HG03378 (cell line): ENCODE data around the gene TEAD4.

ENCODE experiments used
- ATAC-seq: cut with Tn5 transposase; IDR thresholded peaks from one replicate; pipeline ENCODE4 v1.9.1; 2021; ENCODE audit warnings: mild to moderate bottlenecking, moderate library complexity; ENCODE audit not compliant: unreplicated experiment

The TEAD4 gene

DNA sequence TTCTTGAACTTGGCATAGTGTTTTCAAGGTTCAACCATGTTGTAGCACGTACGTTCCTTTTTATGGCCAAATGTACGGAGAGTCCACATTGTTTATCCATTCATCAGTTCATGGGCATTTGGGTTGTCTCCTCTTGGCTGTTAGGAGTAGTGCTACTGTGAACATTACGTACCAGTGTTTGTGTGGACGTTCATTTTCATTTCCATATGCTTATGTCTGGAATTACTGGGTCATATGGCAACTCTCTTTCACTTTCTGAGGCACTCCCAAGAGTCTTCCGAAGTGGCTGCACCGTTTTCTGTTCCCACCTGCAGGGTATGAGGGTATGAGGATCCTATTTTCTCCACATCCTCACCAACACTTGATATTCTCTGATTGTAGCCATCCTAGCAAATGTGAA lies 68.9 kb downstream of the TEAD4 start:
- no peak for ATAC-seq

DNA sequence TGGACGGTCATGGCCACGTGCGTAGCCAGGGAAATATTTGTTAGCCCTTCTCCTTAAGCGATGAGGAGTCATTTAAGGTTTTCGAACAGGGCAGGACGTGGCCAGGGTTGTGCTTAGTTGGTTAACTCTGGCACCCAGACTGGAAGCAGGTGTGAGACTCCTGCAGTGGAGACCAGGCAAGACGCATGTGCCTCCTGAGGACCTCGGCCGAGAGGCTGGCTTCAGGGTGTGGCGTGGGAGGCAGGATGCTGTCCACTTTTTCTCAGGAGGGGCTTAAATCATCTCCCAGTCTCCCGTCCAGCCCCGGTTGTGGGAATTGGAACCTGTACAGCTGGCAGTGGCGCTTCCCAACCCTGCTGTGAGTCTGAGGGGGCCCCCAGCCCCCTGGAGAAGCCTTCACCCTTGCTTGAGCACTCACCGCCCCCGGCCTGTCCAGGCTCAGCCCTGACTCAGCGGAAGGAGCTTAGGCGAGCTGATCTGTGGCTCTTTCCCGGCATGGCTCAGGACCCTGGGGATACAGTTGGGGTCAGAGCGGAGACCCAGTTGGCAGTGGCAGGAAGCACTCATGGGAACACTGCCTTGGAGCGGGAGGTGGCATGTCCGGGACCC lies 71.7 kb downstream of the TEAD4 start:
- no peak for ATAC-seq

DNA sequence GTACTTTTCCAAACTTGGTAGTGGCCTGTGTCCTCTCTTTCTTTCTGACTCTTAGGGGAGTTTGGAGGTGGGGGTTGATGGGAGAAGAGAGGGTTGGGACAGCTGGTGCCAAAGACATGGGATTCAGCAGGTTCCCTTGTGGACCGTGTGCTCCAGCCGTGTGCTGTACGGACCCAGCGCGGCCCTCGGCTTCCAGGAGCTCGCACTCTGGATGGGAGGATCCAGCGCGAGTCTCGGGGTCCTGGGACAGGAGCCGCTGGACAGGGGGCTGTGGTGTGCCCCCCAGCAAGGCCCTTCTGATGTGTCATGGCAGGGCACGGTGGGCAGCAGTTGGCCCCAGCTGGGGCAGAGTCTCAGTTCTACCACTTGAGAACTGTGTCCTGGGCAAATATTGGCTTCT lies 73.0 kb downstream of the TEAD4 start:
- no peak for ATAC-seq

DNA sequence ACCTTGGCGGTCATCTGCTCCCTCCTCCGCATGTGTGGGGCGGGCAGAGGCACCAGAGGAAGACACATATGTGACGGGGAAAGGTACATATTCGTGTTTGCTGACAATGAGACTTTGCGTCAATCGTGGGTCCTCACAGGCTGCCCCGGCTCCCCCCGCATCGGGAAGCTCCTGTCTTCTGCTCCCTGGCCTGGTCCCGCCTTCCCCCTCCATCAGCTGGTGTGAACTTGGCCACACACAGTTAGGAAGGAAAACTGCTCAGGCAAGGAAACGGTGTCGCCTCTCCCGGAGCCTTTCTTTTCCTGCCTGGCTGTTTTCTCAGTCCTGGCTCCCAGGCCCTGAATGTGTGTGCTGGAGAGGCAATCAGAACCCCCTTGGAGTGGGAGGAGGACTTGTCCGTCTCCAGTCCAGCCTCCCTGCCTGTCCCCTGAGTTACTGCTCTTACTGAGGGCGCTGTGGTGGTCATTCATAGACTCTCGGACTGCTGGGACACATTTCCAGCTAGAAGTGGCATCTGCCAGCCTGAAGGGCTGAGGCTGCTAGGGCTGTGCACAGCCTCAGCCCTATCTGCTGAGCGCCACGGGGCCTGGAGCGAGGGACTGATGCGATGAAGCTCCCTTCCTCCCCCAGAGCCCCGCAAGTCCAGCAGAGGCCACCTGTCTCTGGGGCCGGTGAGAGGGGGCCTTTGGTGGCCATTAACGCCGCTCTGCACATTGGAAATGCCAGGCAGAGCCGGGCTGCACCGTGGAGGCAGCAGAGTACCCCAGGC lies 73.8 kb downstream of the TEAD4 start:
- no peak for ATAC-seq

DNA sequence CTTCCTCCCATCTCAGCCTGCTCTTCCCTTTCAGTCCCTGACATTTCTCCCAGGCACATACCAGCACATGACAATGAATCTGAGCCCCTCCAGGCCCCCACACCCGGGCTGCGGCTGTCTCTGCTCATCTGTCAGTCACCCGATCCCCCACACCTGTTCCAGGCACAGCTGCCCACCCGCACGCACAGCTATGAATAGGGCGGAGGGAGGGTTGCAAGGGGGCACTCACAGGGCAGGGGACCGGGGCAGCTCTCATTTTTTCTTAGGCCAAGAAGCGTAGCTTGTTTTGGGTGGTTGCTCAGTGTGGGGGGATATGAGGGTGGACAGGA lies 74.3 kb downstream of the TEAD4 start:
- ATAC-seq: no peak

DNA sequence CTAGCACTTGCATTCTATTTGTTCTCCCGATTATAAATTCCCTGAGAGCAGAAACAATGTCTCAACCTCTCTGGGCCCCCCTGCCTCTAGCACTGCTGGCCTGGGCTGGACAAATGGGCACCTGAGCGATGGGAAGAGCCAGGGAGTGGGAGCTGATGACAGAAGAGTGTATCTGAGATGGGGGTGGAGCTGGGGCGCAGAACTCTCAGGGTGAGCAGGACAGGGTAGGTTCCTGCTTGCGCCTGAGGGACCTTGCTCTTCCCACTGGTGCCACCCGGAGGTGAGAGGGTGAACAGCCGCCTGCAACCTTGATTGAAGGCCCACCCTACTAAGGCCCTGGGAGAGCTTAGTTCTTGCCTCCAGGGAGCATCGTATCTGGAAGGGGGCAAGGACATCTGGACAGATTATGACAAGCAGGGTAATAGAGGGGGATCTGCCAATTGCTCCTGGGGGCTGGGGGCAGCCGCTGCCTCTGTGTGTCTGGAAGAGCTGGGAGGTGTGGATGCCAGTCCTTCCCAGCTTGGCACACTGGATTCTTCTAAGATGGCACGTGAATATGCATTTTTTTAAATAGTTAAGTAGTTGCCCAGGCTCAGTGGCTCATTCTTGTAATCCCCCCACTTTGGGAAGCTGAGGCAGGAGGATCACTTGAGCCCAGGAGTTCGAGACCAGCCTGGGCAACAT lies 75.0 kb downstream of the TEAD4 start:
- no peak for ATAC-seq

DNA sequence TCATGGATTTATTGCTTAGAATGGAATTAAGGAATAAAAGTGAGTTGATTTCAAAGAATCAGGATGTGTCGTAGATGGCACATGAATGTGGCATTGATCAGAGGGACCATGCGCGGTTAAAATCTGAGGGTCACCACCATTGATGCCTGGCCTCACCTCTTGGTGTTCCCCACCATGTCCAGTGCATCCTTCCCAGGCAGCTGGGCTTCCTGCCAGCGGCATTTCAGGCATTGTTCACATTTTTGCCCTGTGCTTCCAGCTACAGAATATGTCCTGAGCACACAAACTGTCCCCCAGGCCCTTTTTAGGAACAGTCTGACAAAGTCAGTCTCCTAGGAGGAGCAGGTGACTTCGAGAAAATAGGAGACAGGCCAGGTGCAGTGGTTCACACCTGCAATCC lies 76.0 kb downstream of the TEAD4 start:
- ATAC-seq: no peak

DNA sequence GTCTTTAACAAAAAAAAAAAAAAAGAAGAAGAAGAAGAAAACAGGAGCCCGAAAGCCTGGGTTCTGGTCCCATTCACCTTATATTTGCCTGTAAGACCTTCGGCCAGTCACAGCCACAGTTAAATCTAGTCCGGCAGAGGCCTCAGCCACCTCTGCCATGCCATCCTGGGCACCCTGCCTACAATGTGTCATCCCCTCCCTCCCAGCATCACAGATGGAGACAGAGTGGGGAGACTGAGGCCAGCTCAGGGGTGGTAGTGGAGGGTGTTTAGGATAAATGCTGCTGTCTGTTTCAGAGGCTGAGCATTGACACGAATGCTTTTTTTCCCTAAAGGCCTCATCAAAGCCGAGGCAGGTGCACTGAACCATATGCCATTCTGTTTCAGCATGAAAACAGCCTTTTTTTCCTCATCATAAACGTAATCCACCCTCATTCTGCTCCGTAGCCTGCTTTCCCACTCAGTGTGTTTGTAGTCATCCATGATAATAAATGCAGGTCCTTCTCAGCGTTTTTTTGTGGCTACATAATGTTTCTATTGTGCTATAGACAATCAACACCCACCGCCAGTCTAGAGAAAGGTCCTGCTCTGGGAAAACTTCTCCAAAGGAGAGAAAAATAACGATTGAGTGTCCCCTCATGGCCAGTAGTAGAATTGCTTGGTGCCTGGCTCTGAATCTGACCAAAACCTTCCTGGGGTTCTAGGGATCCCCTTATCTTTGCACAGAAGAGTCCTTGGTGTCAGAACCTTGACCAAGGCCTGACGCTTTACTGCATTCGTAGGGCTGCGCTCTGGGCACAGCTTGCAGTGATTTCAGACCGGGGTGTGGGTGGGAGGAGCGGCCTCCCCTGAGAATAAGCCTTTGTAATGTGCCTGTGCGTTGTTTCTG lies 76.9 kb downstream of the TEAD4 start:
- ATAC-seq: no peak

DNA sequence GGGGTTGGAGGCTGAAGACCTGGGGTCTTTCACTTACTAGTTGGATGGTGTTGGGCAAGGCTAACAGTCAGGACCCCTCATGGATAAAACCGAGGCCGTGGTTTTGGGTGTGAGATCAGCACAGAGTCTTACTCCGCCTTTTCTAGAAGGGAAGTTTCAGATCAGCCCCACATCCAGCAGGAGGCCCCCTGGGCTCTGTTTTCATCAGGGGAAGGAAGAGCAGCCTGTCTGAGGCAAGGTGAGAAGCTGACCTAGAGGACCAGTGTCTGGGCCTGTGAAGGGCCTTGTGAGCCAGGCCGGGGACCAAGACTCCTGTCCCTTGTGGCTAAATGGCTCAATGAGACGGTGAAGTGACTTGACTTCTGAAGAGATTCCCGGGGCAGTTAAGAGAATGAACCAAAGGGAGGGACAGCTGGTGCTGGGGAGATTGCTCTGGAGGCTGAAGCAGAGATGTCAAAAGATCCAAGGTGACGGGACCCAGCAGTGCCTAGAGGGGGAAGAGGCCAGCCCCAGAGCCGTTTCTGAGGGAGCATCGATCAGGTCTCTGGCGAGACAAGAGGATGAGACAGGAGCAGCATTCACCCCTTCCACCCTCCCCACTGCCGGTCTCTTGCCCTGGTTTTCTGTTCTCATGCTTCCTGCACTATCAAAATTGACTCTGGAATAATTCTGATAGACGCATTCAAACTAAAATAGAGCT lies 77.9 kb downstream of the TEAD4 start:
- ATAC-seq: no peak

DNA sequence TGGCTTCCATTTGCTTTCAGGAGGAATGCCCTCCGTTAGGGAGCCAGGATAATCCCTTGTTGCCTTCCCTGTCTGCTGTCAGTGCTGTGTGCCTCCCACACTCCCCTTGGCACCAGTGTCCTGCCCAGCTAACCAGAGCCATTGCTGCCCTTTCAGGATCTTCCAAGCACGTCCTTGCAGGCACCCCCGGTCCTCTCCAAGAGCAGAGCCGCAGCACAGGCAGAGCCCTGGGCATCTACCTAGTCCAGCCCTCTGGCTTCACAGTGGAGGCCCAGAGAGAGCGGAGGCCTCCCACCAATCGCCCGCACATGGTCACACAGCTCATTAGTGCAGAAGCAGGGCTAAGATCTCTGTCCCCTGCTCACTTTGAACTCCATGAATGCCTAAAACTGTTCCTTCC lies 79.0 kb downstream of the TEAD4 start:
- ATAC-seq: no peak

DNA sequence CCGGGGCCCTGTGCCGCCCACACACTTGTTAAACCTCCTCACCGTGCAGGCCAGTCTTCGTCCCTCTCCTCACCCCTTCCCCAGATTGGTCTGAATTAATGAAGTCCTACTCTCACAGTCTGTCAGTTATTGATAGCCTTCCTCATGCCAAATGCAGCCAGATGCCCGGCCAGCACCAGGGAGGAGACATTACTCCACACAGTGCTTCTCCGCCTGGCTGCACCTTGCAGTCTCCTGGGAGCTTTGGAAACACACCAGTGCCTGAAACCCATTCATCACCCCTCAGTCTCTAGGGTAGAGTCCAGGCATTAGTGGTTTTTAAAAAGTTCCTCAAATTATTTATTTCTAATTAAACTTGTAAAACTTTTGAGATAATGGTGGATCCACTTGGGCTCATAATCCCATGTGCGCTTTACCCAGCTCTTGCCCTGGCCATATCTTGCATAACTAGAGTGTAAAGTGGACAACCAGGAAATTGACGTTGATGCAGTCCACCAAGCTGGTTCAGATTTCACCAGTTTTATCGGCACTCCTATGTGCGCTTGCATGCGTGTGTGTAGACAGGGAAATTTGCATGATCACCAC lies 79.8 kb downstream of the TEAD4 start:
- no peak for ATAC-seq

DNA sequence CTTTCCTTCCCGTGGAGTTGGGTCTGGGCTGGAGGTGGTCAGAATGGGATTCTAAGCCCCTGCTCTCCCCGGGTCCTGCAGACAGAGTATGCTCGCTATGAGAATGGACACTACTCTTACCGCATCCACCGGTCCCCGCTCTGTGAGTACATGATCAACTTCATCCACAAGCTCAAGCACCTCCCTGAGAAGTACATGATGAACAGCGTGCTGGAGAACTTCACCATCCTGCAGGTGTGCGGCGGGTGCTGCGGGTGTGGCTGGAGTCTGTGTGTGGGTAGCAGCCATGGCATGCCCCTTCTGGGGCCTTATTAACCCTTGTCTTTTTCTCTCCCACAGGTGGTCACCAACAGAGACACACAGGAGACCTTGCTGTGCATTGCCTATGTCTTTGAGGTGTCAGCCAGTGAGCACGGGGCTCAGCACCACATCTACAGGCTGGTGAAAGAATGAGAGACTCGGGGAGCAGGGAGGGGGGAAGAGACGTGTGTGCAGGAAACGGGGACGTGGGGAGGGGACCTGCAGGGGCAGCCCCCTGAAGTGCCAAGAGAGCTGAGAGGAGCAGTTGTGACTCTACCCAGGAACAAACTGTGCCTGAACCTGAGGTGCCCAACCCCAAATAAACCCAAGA lies 80.9 kb downstream of the TEAD4 start:
- no peak for ATAC-seq

DNA sequence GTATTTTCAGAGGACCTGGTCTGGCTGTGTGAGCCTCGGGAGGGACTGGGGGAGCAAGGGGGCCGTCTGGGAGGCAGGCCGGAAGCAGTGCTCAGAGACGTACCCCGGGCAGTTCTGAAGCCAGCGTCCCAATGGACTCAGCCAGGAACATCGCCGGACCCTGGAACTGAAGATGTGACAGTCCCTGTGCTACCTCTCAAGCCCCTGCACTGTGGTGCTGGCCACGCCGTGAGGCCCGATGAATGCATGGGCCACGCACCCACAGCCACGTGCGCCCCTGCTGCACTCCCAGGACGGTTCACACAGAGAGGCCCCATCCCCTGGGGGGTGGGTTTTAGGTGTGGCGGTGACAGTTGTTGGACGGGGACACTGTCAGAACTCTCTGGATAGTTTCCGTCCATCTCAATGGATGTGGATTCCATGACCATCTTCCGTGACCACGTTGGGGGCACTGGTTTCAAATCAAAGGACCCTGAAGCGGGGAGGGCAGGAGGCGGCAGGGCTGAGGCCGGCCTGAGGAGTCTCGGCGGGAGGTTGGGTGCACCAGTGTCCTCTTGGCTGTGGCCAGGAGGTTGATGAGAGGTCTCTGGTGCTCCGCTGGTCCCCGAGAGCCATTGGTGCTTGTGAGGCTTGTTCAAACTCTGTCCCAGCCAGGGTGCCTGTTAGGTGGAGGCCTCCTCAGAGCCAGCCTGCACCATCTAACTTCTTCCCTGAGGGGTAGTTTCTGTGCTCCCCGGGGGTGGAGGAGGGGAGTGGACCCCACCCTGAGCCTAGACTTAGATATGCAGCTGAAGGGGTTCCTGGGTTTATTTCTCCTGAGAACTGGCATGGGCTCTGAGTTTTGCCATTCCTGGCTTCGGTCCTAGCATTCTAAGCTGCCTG lies 81.7 kb downstream of the TEAD4 start:
- no peak for ATAC-seq

DNA sequence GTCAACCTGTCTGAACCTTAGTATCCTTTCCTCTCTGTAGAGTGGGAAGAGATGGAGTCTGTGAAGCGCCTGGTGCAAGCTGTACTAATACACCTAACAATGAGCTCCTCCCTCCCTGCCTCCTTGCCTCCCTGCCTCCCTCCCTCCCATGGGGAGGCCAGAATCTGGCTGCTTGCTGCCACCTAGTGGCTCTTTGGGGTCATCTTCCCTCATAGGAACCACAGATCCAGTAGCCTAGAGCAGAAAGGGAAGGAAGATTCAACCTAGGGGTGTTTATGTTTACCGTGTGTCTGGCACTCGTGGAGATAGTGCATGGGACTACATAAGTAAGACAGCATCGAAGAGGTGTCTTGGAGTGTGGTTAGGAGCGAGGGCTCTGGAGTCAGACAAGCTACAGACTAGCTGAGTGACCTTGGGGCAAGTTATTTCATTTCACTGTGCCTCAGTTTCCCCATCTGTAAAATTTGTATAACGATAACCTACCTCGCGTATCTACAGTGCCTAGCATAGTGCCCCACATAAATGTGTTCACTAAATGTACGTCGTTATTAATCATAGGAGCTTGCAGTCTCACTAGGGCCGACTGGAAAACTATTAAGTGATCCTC lies 82.5 kb downstream of the TEAD4 start:
- ATAC-seq: no peak

DNA sequence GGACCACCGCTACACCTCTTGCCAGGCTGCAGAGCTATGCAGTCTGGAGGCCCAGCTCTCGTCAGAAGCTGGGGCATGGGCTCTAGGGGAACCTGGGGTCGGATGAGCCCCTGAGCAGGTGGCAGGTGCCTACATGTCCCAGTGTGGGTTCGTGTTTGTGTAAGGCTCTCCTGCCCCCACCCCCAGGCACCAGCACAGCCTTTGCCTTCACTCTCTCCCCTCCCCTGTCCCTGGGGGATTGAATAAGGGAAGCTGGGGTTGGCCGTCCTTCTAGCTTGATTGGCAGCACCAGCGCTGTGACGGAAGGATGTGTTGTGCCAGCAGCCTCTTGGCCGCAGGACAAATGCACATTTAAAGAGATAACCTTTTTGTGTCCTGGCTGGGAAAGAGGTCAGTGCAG lies 83.2 kb downstream of the TEAD4 start:
- ATAC-seq: no peak

DNA sequence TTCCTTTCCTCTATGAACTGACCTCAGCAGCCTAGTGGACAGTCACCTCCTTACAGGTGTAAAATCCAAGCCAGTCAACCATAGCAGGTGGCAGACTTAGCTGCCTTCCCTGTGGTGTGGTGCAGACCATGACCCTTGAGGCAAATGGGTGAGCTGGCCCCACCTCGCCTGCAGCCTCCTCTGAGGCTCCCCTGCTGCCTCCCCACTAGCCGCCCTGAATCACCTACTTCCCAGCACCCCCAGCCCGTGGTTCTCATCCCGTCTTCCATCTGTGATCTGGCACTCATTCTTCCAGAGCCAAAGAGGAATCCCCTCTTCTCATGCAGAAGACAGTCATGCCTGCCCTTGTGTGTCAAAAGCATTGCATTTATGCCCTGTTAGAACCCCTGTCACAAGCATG lies 83.6 kb downstream of the TEAD4 start:
- no peak for ATAC-seq

DNA sequence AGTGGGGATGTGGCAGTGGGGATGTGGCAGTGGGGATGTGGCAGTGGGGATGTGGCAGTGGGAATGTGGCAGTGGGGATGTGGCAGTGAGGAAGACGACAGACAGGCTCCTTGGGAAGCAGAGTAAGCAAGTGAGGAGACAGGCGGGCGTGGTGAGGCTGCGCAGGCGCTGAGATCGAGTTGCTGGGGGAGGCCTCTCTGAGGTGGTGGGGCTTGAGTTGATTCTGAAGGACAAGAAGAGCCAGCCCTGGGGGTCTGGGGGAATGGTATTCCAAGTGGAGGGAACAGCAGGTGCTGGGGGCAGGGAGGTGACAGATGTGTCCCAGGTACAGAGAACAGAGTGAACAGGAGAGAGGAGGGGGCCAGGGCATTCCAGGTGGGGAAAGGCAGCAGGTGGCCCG lies 84.2 kb downstream of the TEAD4 start:
- no peak for ATAC-seq

DNA sequence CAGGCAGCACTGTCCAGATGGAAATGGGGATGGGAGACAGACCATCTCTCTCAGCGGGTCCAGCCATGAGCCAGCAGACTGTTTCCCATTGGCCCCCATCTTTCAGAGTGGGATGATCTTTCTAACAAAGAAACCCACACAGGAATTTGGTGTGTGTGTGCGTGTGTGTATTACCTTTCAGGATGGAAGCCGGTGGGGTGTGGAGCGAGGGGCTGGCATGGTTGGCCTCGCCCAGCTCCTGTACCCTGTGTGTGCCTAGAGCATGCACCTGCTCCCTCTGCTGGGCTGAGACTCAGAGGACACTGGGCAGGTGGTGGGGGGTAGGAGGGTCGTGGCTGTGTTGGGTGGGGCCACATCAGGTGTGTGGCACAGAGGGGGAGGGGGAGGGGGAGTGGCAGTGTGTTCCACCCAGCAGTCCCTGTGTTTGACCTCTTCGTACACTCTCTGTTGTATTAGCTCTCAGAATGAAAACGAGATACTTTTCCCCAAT lies 85.0 kb downstream of the TEAD4 start:
- ATAC-seq: no peak
